ENCODE results near the gene ZNF416. TPM values are rescaled to one million over a fixed set of nuclear protein-coding genes. Genes with fewer than 3 reads are reported as not detected.

ZNF416 gene
- total and polyA plus RNA-seq, 2 of the 8 experiments (the other 6 are each of a cell fraction or from before 2014, with no cell fraction given): 3.2 to 10.3 TPM

GRCh38 chr19:57583521-57584416 lies 5.1 kb upstream of the ZNF416 start, which contains the start of gene ZIK1 (continued):
- peak; percentile 64 for TF ChIP-seq PHF8 (conservative IDR thresholded peaks at IDR 0.05; ENCODE audit: low read depth, low read length)
- TF ChIP-seq KDM1A (IDR thresholded peaks at IDR 0.05; ENCODE audit: borderline replicate concordance, low read length): no peak
- no peak for TF ChIP-seq TCF12 (IDR thresholded peaks at IDR 0.05; ENCODE audit: low read depth, low read length)
- TF ChIP-seq SIX5 (IDR thresholded peaks at IDR 0.05; ENCODE audit: low read depth, low read length): peak; percentile 42; the same call in 1 of the 2 replicates
- TF ChIP-seq POLR2A (IDR thresholded peaks at IDR 0.05; ENCODE audit: control extremely low read depth in 1 of 2, low read depth in 2 of 2, low read length in 2 of 2): peak; percentile 63 to 82; a peak in 2 of 3 replicates
- TF ChIP-seq, protein P1, sequence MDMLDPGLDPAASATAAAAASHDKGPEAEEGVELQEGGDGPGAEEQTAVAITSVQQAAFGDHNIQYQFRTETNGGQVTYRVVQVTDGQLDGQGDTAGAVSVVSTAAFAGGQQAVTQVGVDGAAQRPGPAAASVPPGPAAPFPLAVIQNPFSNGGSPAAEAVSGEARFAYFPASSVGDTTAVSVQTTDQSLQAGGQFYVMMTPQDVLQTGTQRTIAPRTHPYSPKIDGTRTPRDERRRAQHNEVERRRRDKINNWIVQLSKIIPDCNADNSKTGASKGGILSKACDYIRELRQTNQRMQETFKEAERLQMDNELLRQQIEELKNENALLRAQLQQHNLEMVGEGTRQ (IDR thresholded peaks at IDR 0.05; ENCODE audit: low read length): peak; percentile 82
- peak; percentile 22 for TF ChIP-seq SAP30 (IDR thresholded peaks at IDR 0.05; ENCODE audit: insufficient read depth, insufficient replicate concordance, low read length)
- no peak for TF ChIP-seq SP2 (IDR thresholded peaks at IDR 0.05; ENCODE audit: low read length)
- peak; percentile 12 for TF ChIP-seq TAF7 (optimal IDR thresholded peaks at IDR 0.05; ENCODE audit: borderline replicate concordance, low read depth, low read length)
- no peak for TF ChIP-seq HDAC6 (IDR thresholded peaks at IDR 0.05; ENCODE audit: low read depth, low read length)
- TF ChIP-seq RBBP5 (IDR thresholded peaks at IDR 0.05; ENCODE audit: borderline replicate concordance, low read depth, low read length): 0 out of 2 replicates have a peak, but pooled peaks have one; percentile 9
- no peak for TF ChIP-seq BACH1 (IDR thresholded peaks at IDR 0.05; ENCODE audit: low read length)
- peak; percentile 62 for TF ChIP-seq POLR2AphosphoS5 (IDR thresholded peaks at IDR 0.05; ENCODE audit: low read depth, low read length)
- peak; percentile 64 for TF ChIP-seq CTBP2 (IDR thresholded peaks at IDR 0.05; ENCODE audit: borderline replicate concordance, insufficient read depth, insufficient read length, low read length)
- no peak for TF ChIP-seq SP4 (IDR thresholded peaks at IDR 0.05; ENCODE audit: low read length)
- 0 out of 2 replicates have a peak, but pooled peaks have one; percentile 24 for TF ChIP-seq ATF3 (IDR thresholded peaks at IDR 0.05; ENCODE audit: insufficient read depth, low read depth, low read length)
- no peak for TF ChIP-seq EZH2 (IDR thresholded peaks at IDR 0.05; ENCODE audit: low read depth, low read length, severe bottlenecking)
- TF ChIP-seq TBP (IDR thresholded peaks at IDR 0.05; ENCODE audit: low read depth, low read length): peak; percentile 78
- no peak for TF ChIP-seq SRF (IDR thresholded peaks at IDR 0.05; ENCODE audit: low read depth, low read length)
- TF ChIP-seq NRF1 (IDR thresholded peaks at IDR 0.05; ENCODE audit: low read depth, low read length): no peak
- no peak for TF ChIP-seq CBX8 (IDR thresholded peaks at IDR 0.05; ENCODE audit: borderline replicate concordance, low read depth, low read length)
- peak; percentile 60; the same call in 1 of the 2 replicates for TF ChIP-seq GTF2F1 (IDR thresholded peaks at IDR 0.05; ENCODE audit: borderline replicate concordance, low read depth, low read length)
